Epithelial cell of proximal tubule (primary cell): ENCODE results near the gene PRKAG3. TPM values are rescaled to one million over a fixed set of nuclear protein-coding genes. Genes with fewer than 3 reads are reported as not detected.

ENCODE experiments used
- DNase-seq: peaks from one replicate; pipeline ENCODE4 v3.0.0-alpha.2; 2011; ENCODE audit warnings: low read depth
- H3K4me3 ChIP-seq: 2 replicates; pipeline ENCODE4 v1.5.1; 2011; ENCODE audit warnings: low read depth, mild to moderate bottlenecking, low read length
- total RNA-seq: library from RNA; depleted of rRNA; stranded (reverse); fragments of >200 nt; gene quantifications from 2 replicates; pipeline ENCODE4 v1.2.3, GENCODE V29; 2015
- TF ChIP-seq, protein P1 (sequence below): conservative IDR thresholded peaks from 2 replicates; pipeline ENCODE4 v1.5.1; 2012; ENCODE audit warnings: low read depth, mild to moderate bottlenecking, low read length

The PRKAG3 gene
- total RNA-seq, 1 donor from 2014 or later, result not detected

DNA sequence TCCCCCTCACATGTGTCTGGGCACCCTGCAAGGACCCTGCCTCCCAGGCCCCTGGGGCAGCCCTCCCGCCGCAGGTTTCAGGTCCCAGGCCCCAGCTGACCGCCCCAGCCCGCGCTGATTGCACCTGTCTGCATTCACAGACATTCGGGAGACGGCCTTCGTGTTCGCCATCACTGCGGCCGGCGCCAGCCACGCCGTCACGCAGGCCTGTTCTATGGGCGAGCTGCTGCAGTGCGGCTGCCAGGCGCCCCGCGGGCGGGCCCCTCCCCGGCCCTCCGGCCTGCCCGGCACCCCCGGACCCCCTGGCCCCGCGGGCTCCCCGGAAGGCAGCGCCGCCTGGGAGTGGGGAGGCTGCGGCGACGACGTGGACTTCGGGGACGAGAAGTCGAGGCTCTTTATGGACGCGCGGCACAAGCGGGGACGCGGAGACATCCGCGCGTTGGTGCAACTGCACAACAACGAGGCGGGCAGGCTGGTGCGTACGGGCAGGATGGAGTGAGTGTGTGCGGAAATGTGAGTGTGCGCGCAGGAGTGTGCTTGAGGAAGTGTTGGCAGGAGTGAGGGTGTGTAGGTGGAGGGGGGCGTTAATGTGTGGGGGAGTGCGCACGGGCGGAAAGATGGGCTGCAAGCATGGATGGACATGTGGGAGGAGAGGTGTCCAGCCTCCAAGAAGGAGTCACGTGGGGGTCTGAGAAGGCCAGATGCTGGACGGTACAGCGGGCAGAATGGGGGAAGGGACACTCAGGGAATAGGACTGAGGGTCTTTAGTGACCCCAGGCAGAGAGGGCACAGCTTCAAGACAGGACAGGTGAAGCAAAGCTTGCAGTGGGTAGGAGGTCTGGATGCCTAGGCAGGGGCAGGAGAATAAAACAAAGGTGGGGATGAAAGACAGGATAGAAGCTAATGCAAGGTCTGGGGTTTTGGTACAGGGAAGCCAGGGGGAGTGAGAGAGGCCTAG lies 40.0 kb upstream of the PRKAG3 start:
- DNase-seq, result no peak
- TF ChIP-seq, protein P1, sequence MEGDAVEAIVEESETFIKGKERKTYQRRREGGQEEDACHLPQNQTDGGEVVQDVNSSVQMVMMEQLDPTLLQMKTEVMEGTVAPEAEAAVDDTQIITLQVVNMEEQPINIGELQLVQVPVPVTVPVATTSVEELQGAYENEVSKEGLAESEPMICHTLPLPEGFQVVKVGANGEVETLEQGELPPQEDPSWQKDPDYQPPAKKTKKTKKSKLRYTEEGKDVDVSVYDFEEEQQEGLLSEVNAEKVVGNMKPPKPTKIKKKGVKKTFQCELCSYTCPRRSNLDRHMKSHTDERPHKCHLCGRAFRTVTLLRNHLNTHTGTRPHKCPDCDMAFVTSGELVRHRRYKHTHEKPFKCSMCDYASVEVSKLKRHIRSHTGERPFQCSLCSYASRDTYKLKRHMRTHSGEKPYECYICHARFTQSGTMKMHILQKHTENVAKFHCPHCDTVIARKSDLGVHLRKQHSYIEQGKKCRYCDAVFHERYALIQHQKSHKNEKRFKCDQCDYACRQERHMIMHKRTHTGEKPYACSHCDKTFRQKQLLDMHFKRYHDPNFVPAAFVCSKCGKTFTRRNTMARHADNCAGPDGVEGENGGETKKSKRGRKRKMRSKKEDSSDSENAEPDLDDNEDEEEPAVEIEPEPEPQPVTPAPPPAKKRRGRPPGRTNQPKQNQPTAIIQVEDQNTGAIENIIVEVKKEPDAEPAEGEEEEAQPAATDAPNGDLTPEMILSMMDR, result no peak
- no peak overlapping the region for H3K4me3 ChIP-seq

DNA sequence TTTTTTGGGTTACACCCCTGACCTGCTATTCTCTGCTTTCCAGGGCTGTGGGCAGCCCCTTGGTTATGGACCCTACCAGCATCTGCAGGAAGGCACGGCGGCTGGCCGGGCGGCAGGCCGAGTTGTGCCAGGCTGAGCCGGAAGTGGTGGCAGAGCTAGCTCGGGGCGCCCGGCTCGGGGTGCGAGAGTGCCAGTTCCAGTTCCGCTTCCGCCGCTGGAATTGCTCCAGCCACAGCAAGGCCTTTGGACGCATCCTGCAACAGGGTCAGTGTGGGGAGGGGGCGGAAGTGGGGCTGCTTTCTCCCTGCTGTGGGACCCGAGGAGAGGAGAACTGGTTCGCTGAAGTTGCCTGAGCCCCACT lies 39.4 kb upstream of the PRKAG3 start:
- TF ChIP-seq, protein P1, result no peak
- H3K4me3 ChIP-seq, result no peak overlapping the region
- no peak for DNase-seq

DNA sequence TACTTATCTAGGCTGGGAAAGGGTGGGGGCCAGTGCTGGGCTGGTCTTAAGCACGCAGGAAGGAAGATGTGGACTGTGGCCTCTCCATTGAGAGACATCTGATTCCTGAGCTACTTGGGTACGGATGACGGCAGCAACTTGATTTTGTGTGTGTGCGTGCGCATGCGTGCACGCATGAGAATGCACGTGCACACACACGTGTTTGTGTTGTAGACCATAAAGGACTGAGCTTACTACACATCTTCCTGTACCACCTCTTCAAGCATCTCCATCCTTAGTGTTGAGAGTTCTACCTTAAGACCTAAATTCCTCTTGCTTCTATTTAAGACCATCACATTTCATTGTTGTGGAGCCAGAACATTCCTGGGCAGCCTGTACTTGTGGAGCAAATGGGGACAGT lies 37.5 kb upstream of the PRKAG3 start:
- H3K4me3 ChIP-seq, result no peak overlapping the region
- DNase-seq, result no peak
- TF ChIP-seq, protein P1, result no peak

DNA sequence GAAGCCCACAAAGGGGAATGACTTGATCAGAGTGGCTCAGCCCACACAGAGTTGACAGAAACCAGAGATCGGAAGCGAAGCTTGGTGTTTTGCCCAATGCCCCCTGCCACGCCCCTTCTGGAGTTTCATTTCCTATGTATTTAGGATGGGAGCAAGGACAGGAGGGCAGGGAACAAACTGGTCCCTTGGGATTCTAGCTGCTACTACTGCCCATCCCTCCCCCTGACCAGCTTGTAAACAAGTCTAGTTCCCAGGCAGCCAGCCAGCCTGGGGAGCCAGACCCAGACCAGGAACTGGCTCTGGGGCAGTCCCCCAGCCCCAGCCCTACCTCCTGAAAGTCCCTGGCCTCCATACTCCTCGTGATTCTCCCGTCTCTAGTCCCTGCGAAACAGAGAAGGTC lies 36.3 kb upstream of the PRKAG3 start:
- TF ChIP-seq, protein P1, result no peak
- H3K4me3 ChIP-seq, result no peak overlapping the region
- DNase-seq, result no peak

DNA sequence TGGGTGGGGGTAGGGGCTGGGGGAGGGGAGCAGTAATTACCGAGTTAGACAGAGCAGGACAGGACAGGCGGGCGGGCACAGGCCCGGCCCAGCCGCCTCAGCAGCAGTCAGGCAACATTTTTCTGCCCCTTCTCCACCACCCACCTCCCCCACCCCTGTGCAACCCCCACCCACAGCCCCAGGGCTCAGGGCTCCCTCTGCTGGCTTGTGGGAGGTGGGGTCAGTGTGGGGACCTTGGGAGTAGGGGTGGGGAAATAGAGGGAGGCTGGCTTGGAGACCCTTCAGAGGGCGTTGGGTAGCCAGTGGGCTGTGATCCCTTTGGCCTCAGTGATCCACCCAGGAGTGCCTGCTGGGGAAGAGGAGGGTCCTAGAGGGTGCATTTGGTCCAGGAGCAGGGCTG lies 34.4 kb upstream of the PRKAG3 start:
- no peak for DNase-seq
- H3K4me3 ChIP-seq, result no peak overlapping the region
- TF ChIP-seq, protein P1, result no peak

DNA sequence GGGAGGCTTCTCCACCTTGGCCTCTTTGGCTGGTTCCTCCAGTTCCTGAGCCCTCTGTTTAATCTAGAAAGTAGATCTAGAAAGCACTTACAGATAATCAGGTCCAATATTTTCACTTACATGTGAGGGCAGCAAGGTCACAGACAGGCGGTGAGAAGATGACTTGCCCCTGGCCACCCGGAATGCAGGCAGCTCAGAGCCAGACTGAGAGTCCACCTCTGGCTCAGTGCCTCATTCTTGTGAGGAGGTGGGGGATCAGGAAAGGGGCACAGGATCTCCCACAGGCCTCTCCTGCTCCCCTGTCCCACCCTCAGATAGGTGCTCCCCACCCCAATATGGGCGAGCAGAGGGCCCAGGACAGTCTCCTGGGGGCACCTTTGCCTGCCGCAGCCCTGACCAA lies 33.8 kb upstream of the PRKAG3 start:
- TF ChIP-seq, protein P1, result no peak

More for the DNA sequence above, 33.8 kb upstream of the PRKAG3 start:
- no peak for DNase-seq
- H3K4me3 ChIP-seq, result no peak overlapping the region
